WTC11 (cell line): ENCODE results near the gene SLC45A3.

Source experiments
- CTCF ChIP-seq: fragments of 200-600 bp; IDR thresholded peaks from 2 replicates; pipeline ENCODE4 v1.8.0; 2022; ENCODE audit warnings: antibody characterized with exemption
- TF ChIP-seq, protein P1 (sequence below): sonication (generic); formaldehyde crosslinking; IDR thresholded peaks from 2 replicates; pipeline ENCODE4 v1.8.0; 2022; ENCODE audit warnings: mild to moderate bottlenecking, missing genetic modification reagents

DNA sequence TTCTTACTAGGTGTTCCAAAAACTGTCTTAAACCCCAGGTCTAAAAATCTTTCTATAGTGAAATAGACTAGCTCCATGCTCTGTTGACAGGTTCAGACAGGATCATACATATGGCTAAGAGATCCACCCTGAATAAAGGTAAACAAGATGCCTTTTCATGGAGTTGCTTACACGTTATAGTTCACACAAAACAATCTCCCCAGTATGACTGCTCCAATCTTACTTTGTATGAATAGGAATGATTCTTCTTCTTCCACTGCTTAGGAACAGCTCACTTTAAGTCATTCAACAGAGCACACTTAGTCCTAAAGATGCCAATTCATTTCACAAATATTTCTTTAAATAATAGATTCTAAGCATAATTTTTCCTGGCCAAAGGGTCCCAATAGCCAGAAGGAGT is 64.5 kb downstream of the SLC45A3 start:
- no peak for TF ChIP-seq CTCF
- TF ChIP-seq, protein P1, sequence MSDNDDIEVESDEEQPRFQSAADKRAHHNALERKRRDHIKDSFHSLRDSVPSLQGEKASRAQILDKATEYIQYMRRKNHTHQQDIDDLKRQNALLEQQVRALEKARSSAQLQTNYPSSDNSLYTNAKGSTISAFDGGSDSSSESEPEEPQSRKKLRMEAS (CRISPR knock-in tag), result no peak
